Mesenchymal stem cell (in vitro differentiated cells and primary cell): ENCODE results near the gene METAP1.

Experiments used
- DNase-seq: peaks from one replicate; pipeline ENCODE4 v3.0.0-alpha.2; 2013
- H2AFZ ChIP-seq: one replicate; pipeline ENCODE4 v1.6.1; 2013; ENCODE audit warnings: low read depth, mild to moderate bottlenecking, control low read depth, inconsistent platforms, low read length, moderate library complexity
- H2AK5ac ChIP-seq: 2 replicates; pipeline ENCODE4 v1.6.1; 2013; ENCODE audit warnings: low read length, moderate library complexity, mild to moderate bottlenecking, inconsistent platforms; ENCODE audit not compliant: severe bottlenecking
- H2BK120ac ChIP-seq: one replicate; pipeline ENCODE4 v1.6.1; 2013; ENCODE audit warnings: low read depth, mild to moderate bottlenecking, inconsistent platforms, low read length, moderate library complexity
- H2BK12ac ChIP-seq, 2 experiments: one replicate each; pipeline ENCODE4 v1.6.1; 2013; ENCODE audit warnings: inconsistent platforms in 2 of 2, low read length in 2 of 2, mild to moderate bottlenecking in 2 of 2, moderate library complexity in 2 of 2, control low read depth in 1 of 2
- H2BK15ac ChIP-seq: one replicate; pipeline ENCODE4 v1.6.1; 2013; ENCODE audit warnings: mild to moderate bottlenecking, low read depth, inconsistent platforms; ENCODE audit not compliant: poor library complexity, severe bottlenecking
- H2BK5ac ChIP-seq: 2 replicates; pipeline ENCODE4 v1.6.1; 2013; ENCODE audit warnings: low read depth, mild to moderate bottlenecking, low read length, control low read depth, inconsistent platforms; ENCODE audit not compliant: poor library complexity, severe bottlenecking
- H3K14ac ChIP-seq, 2 experiments: one replicate each; pipeline ENCODE4 v1.6.1; 2013; ENCODE audit warnings: inconsistent platforms in 2 of 2, low read length in 2 of 2, control low read depth in 1 of 2, mild to moderate bottlenecking in 1 of 2, moderate library complexity in 1 of 2
- H3K18ac ChIP-seq, 2 experiments: one replicate each; pipeline ENCODE4 v1.6.1; 2013; ENCODE audit warnings: inconsistent platforms in 2 of 2, low read length in 2 of 2, control low read depth in 1 of 2, low read depth in 1 of 2, mild to moderate bottlenecking in 1 of 2
- H3K23ac ChIP-seq, 2 experiments: one replicate each; pipeline ENCODE4 v1.6.1; 2013; ENCODE audit warnings: inconsistent platforms in 2 of 2, low read length in 2 of 2, mild to moderate bottlenecking in 2 of 2, moderate library complexity in 2 of 2, control low read depth in 1 of 2
- H3K27ac ChIP-seq: 2 replicates; pipeline ENCODE4 v1.5.1; 2013; ENCODE audit warnings: mild to moderate bottlenecking, moderate library complexity, low read length, control low read depth, inconsistent platforms; ENCODE audit not compliant: poor library complexity, severe bottlenecking
- H3K27me3 ChIP-seq, 2 experiments: 2 replicates each; pipeline versions ENCODE4 v1.6.1 to v1.7.0; 2013; ENCODE audit warnings: low read length in 2 of 2, mild to moderate bottlenecking in 2 of 2, moderate library complexity in 2 of 2, control low read depth in 1 of 2, inconsistent platforms in 1 of 2; ENCODE audit not compliant: control insufficient read depth in 1 of 2, insufficient read depth in 1 of 2
- H3K36me3 ChIP-seq, 2 experiments: 2 replicates each; pipeline versions ENCODE4 v1.6.1 to v1.7.0; 2013; ENCODE audit warnings: low read length in 2 of 2, control low read depth in 1 of 2, inconsistent platforms in 1 of 2, low read depth in 1 of 2, mild to moderate bottlenecking in 1 of 2; ENCODE audit not compliant: insufficient read depth in 2 of 2, control insufficient read depth in 1 of 2
- H3K4ac ChIP-seq, 2 experiments: one replicate each; pipeline ENCODE4 v1.6.1; 2013; ENCODE audit warnings: inconsistent platforms in 2 of 2, low read length in 2 of 2, mild to moderate bottlenecking in 2 of 2, moderate library complexity in 2 of 2, control low read depth in 1 of 2, low read depth in 1 of 2
- H3K4me1 ChIP-seq: 2 replicates; pipeline ENCODE4 v1.6.1; 2013; ENCODE audit warnings: low read depth, low read length, control low read depth; ENCODE audit not compliant: control insufficient read depth, insufficient read depth
- H3K4me2 ChIP-seq: 2 replicates; pipeline ENCODE4 v1.6.1; 2013; ENCODE audit warnings: low read length, mild to moderate bottlenecking, inconsistent platforms; ENCODE audit not compliant: poor library complexity, severe bottlenecking
- H3K4me3 ChIP-seq, 2 experiments: 2 replicates each; pipeline versions ENCODE4 v1.5.1 to v1.7.0; 2013; ENCODE audit warnings: low read length in 2 of 2, mild to moderate bottlenecking in 2 of 2, control low read depth in 1 of 2, low read depth in 1 of 2; ENCODE audit not compliant: insufficient read depth in 1 of 2
- H3K79me1 ChIP-seq: replicated peaks from 2 replicates; pipeline ENCODE4 v1.6.1; 2013; ENCODE audit warnings: mild to moderate bottlenecking, control low read depth, low read length, inconsistent platforms; ENCODE audit not compliant: poor library complexity, severe bottlenecking
- H3K9ac ChIP-seq: 2 replicates; pipeline ENCODE4 v1.7.0; 2013; ENCODE audit warnings: mild to moderate bottlenecking, low read length, moderate library complexity
- H3K9me3 ChIP-seq: 2 replicates; pipeline ENCODE4 v1.7.0; 2013; ENCODE audit warnings: mild to moderate bottlenecking, low read length; ENCODE audit not compliant: control insufficient read depth
- H4K8ac ChIP-seq: one replicate; pipeline ENCODE4 v1.6.1; 2013; ENCODE audit warnings: inconsistent platforms, mild to moderate bottlenecking, low read length, moderate library complexity
- H4K91ac ChIP-seq: one replicate; pipeline ENCODE4 v1.6.1; 2013; ENCODE audit warnings: mild to moderate bottlenecking, low read length, inconsistent platforms
- WGBS: methylation state at CpG from one replicate; pipeline ENCODE4 v1.1.7; 2013; ENCODE audit warnings: mixed read lengths; 5-methylcytosine and 5-hydroxymethylcytosine counted together

The METAP1 gene

DNA sequence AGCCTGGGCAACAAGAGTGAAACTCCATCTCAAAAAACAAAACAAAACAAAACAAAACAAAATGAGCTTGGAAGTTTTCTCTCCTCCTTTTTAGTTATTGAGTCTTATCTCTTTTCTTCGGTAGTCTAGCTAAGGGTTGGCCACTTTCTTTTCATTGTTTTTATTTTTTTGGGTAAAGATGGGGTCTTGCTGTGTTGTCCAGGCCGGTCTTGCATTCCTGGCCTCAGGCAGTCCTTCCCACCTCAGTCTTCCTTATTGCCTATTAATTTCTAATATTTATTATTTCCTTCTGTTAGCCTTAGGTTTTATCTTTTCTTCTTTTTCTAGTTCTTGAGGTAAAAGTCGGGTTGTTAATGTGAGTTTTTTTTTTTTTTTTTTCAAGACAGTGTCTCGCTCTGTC is 16.4 kb downstream of the METAP1 start:
- Histone ChIP-seq H2BK15ac (no peak overlapping the region), H3K27me3 (no peaks in the 10 kb centered on the region), H3K4me3 (no peak overlapping the region), H3K79me1 (peaks cover 17% of the 10 kb centered on the region), H4K91ac (no peak overlapping the region), H4K8ac (no peak overlapping the region), H3K4me1 (peaks cover 2% of the 10 kb centered on the region), H3K23ac (no peak overlapping the region), H2AFZ (no peak overlapping the region), H3K18ac (no peak overlapping the region), H2BK120ac (no peak overlapping the region), H3K14ac (no peak overlapping the region), H3K4ac (no peak overlapping the region), H2AK5ac (no peak overlapping the region), H3K9ac (no peak overlapping the region), H3K36me3 (peaks cover 0 to 7% of the 10 kb centered on the region in 2 experiments), H2BK12ac (no peak overlapping the region), H3K9me3 (no peaks in the 10 kb centered on the region), H3K27ac (no peak overlapping the region), H2BK5ac (no peak overlapping the region), H3K4me2 (no peak overlapping the region)
- WGBS: 50% methylated on average over 2 of the region's 4 CpGs
- no peak for DNase-seq

DNA sequence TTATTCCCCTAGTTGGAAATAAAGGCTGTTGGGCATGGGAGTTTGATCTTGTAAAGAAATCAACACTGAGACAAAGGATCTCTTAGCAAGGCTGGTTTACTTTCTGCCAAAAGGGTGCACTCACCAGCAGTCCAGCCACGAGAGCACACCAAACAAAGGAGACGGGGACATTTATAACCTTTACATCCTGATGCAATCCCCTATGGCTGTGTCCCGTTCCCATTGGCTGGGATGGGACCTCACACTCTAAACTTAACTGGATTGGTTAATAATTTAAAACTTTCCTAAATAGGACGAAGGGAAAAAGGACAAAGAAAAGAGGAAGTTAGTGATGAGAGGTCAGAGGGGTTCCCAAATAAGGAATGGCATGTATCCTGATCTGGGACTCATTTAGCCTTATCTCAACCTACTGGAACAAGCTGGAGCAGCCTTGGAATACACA is 17.9 kb downstream of the METAP1 start:
- H4K8ac ChIP-seq: no peak overlapping the region
- peaks cover 21% of the 10 kb centered on the region for H3K79me1 ChIP-seq
- peaks cover 0 to 7% of the 10 kb centered on the region in 2 experiments for H3K36me3 ChIP-seq
- H3K4me3 ChIP-seq: no peak overlapping the region
- no peak overlapping the region for H3K4me2 ChIP-seq
- H3K27ac ChIP-seq: peak overlapping the region; percentile 31
- no peak for DNase-seq
- H3K4me1 ChIP-seq: no peaks in the 10 kb centered on the region
- no peak overlapping the region for H4K91ac ChIP-seq
- H3K9ac ChIP-seq: no peak overlapping the region
- no peak overlapping the region for H3K18ac ChIP-seq
- no peak overlapping the region for H2AFZ ChIP-seq
- H3K9me3 ChIP-seq: no peaks in the 10 kb centered on the region
- WGBS: 54% methylated on average over 2 of the region's 4 CpGs
- H3K23ac ChIP-seq: no peak overlapping the region
- H3K27me3 ChIP-seq: no peaks in the 10 kb centered on the region
- H2AK5ac ChIP-seq: no peak overlapping the region
- H2BK15ac ChIP-seq: no peak overlapping the region
- no peak overlapping the region for H2BK12ac ChIP-seq
- no peak overlapping the region for H3K4ac ChIP-seq
- no peak overlapping the region for H2BK5ac ChIP-seq
- no peak overlapping the region for H3K14ac ChIP-seq
- H2BK120ac ChIP-seq: no peak overlapping the region

DNA sequence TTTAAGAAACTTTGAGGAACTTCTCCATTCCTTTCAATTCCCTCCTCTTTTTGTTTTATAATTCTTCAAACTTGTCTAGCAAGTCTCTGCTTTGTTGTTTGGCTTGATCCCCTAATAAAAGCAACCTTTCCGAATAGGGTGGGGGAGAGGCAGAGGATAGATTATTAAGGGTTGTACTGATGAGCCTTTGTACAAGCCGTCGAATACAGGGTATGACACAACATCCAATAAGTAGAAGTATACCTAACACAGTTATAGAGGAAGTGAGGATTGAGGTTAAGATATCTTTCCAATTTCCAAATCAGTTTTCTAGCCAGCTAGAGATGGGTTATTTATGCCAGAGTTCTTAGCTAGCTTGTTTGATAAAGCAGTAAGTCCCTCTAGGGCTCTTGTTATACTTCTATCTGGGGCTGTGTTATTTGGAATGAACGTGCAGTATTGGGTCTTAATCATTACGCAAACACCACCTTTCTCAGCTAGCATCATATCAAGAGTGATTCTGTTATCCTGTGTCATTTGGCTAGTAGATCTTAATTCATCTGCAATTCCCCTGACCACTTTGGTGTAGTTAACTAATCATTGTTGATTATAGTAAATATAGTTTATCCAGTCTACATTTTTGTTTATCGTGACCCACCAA is 18.5 kb downstream of the METAP1 start:
- Histone ChIP-seq H2BK15ac (no peak overlapping the region), H2AK5ac (peak overlapping the region; percentile 17)

DNA sequence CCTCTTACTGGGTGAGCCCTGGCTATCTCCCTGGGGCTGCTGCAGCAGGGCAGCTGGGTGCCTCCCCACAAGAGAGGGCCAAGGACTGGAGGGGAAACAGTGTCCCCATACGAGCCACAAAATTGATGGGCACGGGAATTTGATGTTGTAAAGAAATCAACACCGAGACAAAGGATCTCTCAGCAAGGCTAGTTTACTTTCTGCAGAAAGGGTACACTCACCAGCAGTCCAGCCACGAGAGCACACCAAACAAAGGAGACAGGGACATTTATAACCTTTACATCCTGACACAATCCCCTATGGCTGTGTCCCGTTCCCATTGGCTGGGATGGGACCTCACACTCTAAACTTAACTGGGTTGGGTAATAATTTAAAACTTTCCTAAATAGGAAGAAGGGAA is 25.9 kb downstream of the METAP1 start:
- no peak overlapping the region for H3K4me2 ChIP-seq
- H3K79me1 ChIP-seq: peaks cover 32% of the 10 kb centered on the region
- H2AK5ac ChIP-seq: no peak overlapping the region
- H3K23ac ChIP-seq: no peak overlapping the region
- H3K4me3 ChIP-seq: peak overlapping the region in 1 of 2 experiments; percentile 7
- H4K8ac ChIP-seq: no peak overlapping the region
- peaks cover 25% of the 10 kb centered on the region for H3K9me3 ChIP-seq
- no peak overlapping the region for H2BK5ac ChIP-seq
- peaks cover 15 to 23% of the 10 kb centered on the region in 2 experiments for H3K36me3 ChIP-seq
- H3K9ac ChIP-seq: no peak overlapping the region
- no peak overlapping the region for H4K91ac ChIP-seq
- H3K14ac ChIP-seq: no peak overlapping the region
- H3K27ac ChIP-seq: no peak overlapping the region
- peaks cover 4% of the 10 kb centered on the region for H3K4me1 ChIP-seq
- no peaks in the 10 kb centered on the region for H3K27me3 ChIP-seq
- no peak overlapping the region for H3K4ac ChIP-seq
- WGBS: 95% methylated on average over 4 of the region's 5 CpGs
- H2BK15ac ChIP-seq: no peak overlapping the region
- H3K18ac ChIP-seq: no peak overlapping the region
- H2BK120ac ChIP-seq: no peak overlapping the region
- no peak for DNase-seq
- no peak overlapping the region for H2AFZ ChIP-seq
- no peak overlapping the region for H2BK12ac ChIP-seq

More for the DNA sequence above, 18.5 kb downstream of the METAP1 start:
- no peak overlapping the region for H3K18ac ChIP-seq
- H3K4me2 ChIP-seq: no peak overlapping the region
- H3K9me3 ChIP-seq: no peaks in the 10 kb centered on the region
- H2AFZ ChIP-seq: no peak overlapping the region
- no peak overlapping the region for H3K9ac ChIP-seq
- no peak overlapping the region for H3K4ac ChIP-seq
- no peak overlapping the region for H3K23ac ChIP-seq
- no peak overlapping the region for H2BK12ac ChIP-seq
- H3K27ac ChIP-seq: peak overlapping the region; percentile 31
- H3K4me1 ChIP-seq: no peaks in the 10 kb centered on the region
- H3K36me3 ChIP-seq: peaks cover 0 to 7% of the 10 kb centered on the region in 2 experiments
- no peak overlapping the region for H3K4me3 ChIP-seq
- H2BK120ac ChIP-seq: no peak overlapping the region
- no peak for DNase-seq
- H3K27me3 ChIP-seq: no peaks in the 10 kb centered on the region
- no peak overlapping the region for H3K14ac ChIP-seq
- H4K91ac ChIP-seq: no peak overlapping the region
- H4K8ac ChIP-seq: no peak overlapping the region
- H3K79me1 ChIP-seq: peaks cover 23% of the 10 kb centered on the region
- 95% methylated on average over 2 of the region's 6 CpGs for WGBS
- no peak overlapping the region for H2BK5ac ChIP-seq
